H4 (cell line): ENCODE measurements around the gene IARS1. TPM values are rescaled to one million over a fixed set of nuclear protein-coding genes. Genes with fewer than 3 reads are reported as not detected.

Experiments
- DNase-seq: peaks from one replicate; pipeline ENCODE4 v3.0.0-alpha.2; 2015; ENCODE audit warnings: low spot score
- total RNA-seq: library from RNA; depleted of rRNA; stranded (reverse); fragments of >200 nt; shearing (Covaris generic); gene quantifications from 2 replicates; pipeline ENCODE4 v1.2.3, GENCODE V29; 2014

The IARS1 gene
- total RNA-seq, 1 experiment from 2014 or later, result 199 TPM

DNA sequence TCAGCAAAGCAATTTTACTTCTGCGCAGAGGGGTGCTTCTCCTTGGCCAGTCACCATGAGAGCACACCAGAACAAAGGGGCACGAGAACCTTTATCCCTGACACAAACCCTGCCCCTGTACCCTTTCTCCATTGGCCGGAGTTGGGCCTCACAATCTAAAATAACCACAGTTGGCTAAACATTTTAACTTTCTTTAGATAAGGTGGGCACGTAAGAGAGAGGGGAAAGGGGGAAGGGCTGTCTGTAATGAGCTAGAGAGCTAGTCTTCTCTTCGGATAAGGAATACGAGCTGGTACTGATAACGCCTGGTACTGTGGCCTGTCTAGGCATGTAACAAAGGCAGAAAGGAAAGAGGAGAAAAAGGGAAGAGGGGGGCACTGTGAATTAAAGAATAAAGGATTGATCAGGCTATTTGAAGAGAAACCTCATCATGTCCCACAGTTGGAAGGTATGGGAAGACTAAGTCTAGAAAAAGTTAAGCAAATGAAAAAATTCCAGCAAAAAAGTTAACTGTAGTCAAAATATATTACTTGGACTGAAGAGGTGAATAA, 1.8 kb upstream of the IARS1 start:
- no peak for DNase-seq

DNA sequence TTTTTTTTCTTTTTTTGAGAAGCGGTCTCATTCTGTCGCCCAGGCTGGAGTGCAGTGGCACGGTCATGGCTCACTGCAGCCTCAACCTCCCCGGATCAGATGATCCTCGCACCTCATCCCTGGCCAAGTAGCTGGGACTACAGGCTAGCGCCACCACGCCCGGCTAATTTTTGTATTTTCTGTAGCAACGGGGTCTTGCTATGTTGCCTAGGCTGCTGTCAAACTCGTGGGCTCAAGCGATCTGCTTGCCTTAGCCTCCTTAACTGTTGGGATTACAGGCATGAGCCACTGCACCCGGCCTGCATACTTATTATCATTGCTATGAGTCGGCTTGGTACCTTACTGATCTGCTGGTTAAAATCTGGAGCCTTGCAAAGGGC, 790 bp upstream of the IARS1 start:
- DNase-seq, result no peak

DNA sequence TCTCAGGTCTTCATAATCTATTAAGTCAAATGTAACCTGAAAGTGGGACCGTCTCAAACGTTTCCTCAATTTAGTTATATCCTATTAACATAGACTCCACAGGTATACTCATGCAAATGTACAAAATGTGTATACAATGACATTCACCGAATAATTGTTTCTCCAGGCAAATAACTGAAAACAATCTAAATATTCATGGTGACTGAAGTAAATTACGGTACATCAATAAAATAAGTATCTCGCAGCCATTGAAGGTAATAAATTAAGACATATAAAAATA, 482 bp downstream of the IARS1 start:
- no peak for DNase-seq

DNA sequence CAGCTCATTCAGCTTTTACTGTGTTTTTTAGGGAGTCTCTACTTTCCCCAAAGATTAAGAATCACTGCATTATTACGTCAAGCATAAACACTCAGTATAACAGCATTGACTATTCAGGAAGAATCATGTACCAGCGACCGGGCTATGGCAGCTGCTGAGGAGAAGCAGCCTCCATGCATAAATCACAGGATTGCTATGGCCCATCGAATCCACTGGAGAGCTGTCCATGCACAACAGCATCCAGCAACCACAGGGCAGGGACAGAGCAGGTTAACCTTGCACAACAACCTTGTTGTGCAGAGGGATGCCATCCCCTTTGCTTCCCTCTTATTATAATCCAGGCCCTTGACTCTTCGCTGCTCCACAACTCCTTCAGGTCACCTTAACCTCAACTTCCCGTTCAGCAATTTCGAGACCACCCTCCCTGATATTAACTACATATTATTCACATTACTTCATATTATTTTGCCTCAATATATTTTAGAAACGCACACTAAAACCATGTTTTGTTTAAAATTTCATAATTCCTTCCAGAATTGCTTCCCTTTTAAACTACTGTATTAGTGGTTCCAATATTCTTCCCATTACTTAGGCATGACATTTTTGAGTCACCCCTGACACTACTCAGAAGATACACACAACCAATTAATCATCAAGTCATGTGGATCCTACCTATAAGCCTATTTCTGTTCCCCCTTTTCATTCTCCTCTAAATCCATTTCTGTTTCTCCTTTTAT, 991 bp downstream of the IARS1 start:
- DNase-seq, result no peak

DNA sequence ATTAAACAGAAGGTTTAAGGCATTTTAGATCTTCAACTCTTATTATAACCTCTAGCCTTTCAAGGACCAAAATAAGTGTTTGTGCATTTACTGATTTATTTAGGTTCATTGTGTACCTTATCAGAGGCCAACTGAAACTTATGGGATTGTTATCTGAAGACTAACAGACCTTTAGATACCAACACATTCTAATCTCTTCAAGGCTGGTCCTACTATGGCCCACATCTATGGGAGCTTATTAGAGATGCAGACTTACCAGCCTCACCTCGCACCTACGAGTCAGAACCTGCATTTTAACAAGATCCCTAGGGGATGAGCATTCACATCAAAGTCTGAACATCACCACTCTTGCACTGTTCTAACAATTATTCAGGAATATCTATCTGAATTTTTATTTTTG, 1.9 kb downstream of the IARS1 start:
- DNase-seq, result no peak

DNA sequence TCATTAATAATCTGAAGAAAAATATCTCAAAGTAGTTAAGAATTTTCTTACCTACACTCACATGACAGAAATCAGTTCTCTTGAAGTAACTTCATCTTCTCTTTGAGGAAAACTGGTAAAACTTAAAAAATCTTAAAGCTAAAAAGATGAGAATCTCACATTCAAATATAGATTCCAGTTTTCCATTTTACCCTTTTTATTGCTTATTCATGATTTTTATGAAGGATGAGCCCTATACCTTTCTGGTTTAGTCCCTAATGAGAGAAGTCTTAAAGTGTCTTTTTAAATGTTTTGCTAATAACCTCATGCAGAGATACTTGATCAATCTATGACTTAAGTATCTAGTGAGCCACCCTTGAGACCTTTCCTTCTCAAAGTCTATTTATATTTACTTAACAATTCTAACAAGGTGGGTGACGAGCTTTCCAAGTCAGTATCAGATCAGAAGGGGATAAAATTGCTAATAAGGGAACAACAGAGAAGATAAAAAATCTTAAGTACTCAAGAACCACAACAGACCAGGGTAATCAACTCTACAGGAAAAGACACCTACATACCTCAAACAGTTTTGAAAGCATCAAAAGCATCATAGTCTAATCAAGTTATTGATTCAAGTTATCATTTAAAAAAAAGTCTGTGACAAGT, 2.6 kb downstream of the IARS1 start:
- no peak for DNase-seq

DNA sequence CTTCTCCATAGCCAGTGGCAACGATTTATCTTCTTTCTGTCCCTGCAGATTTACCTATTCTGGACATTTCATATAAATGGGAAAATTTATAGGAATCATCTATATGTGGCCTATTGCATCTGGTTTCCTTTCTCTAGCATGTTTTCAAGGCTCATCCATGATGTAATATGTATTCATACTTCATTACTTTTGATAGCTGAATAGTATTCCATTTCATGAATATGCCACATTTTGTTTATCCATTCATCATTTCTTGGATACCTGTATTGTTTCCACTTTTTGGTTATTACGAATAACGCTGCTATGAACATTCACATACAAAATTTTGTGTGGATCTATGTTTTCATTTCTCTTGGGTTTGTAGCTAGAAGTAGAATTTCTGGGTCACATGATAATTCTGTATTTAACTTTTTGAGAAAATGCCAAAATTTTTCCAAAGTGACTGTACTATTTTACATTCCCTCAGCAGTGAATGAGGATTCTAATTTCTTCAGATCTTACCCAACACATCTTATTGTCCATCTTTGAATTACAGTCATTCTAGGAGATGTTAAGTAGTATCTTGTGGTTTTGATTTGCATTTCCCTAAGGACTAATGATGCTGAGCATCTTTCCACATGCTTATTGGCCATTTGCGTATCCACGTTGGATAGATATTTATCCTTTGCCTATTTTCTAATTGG, 3.6 kb downstream of the IARS1 start:
- DNase-seq, result no peak

DNA sequence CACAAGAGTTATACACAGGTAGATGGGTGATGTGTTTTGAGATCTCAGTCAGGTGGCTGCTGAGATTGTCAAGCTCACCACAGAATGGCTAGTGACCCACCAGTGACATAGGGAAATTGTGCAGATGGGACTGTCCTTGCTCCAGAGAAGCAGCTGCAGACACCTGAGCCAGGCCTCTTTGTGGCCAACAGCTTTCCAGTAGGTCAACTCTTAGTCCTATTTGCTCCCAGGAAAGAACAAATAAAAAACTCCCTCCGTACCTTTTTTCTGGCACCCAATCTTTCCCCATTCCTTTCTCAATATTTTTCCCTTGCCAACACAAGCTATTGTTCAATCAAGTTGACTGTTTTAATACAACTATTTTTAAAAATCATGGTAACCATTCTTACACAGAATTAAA, 14.2 kb downstream of the IARS1 start:
- DNase-seq, result no peak

DNA sequence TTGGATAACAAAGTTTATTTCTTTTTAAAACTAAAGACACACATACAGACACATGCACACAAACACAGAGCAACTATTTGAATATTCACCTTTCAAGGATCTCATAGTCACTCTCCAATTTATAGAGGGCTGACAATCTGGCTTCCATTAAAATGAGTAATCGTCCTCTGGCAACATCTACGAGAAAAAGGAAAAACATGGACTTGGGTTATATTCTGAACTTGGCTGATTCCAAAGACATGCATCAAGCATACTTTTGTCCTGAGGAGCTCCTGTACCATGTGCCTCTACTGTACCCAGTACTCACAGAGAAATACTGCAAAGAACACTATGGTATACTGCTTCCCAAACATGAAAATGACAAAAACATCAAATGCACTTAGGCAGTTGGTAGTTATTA, 15.4 kb downstream of the IARS1 start:
- no peak for DNase-seq

DNA sequence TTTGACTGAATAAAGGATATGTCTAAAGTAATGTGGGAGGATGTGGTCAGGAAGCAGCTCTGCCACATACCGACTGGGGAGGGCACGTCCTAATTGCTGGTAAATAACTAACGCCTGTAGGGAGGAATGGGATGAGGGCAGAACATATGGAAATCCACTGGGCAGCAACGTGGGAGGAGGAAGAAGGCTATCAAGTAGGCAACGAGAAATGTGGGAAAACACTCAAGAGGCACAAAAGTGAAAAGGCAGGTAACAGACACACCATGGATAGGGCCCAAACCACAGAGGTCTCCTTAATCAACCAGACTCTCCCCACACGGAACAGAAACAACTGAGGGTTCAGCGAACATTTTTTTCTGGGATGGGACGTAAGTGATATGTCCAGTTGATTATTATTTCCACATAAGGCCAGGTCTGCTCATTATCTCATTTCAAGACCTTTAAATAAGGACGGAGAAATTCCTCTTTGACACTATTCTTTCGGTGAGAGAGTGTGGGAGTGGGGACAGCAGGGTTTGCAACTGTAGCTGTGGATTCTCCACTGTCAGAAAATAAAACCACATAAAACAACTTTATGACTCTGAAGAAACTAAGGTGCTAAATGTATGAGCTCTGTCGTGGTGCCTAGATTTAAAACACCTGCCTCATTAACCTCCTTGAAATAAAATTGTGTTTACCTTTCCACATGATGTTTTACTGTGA, 17.0 kb downstream of the IARS1 start:
- DNase-seq, result no peak

DNA sequence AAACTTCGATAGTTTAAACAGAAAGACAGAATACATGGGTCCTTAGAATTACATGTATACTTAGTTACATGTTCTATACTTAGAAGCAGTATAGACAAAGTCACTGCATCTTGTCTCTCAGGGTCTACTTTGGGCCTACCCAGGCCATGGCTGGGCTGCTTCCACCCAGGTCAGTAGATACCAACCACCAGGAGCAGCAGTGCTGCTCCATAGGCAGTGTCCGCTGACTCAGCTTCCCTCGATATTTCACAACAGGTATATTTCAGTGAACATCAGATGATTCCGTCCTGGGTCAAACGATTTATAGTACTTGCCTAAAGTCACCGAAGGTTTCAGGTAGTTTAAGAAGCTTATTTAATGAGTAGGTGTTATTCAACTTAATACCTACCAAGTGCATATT, 18.0 kb downstream of the IARS1 start:
- DNase-seq, result no peak

DNA sequence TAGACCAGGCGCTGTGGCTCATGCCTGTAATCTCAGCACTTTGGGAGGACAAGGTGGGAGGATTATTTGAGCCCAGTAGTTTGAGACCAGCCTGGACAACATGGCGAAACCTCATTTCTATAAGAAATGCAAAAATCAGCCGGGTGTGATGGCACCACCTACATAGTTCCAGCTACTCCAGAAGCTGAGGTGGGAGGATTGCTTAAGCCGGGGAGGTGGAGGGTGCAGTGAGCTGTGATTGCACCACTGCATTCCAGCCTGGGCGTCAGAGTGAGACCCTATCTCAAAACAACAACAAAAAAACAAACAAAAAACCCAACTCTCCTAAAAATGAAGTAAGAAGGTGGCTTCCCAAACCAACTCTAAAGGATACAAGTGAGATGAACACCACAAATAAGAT, 23.0 kb downstream of the IARS1 start:
- no peak for DNase-seq

DNA sequence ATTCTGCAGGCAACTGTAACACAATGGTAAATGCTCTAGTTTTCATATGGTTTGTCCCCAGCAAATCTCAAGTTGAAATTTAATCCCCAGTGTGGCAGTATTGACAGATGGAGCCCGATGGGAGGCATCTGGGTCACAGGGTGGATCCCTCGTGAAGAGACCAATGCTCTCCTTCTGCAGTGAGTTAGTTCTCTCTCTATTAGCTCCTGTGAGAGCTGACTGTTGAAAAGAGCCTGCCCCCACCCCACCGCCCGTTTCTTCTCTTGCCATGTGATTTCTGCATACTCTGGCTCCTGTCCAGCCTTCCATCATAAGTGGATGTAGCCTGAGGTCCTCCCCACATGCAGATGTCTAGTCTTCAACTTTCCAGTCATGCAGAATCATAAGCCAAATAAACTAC, 27.0 kb downstream of the IARS1 start:
- no peak for DNase-seq

DNA sequence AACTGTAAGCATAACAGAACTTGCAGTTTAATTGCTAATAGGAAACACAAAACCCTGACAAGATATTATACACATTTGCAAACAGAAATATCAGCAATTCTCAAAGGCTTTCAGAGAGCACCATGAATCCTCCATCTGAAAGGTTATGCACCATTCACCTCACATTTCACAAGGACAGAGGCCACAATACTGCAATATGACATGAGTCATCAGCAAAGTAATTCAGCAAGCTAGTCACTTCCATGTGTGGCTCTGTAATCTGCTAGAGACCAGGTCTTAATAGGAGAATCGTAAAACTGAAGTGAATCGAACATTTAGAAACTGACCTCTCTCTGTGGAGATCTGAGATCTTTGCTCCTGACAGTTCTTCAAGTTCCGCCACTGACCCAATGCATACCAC, 28.3 kb downstream of the IARS1 start:
- DNase-seq, result no peak

DNA sequence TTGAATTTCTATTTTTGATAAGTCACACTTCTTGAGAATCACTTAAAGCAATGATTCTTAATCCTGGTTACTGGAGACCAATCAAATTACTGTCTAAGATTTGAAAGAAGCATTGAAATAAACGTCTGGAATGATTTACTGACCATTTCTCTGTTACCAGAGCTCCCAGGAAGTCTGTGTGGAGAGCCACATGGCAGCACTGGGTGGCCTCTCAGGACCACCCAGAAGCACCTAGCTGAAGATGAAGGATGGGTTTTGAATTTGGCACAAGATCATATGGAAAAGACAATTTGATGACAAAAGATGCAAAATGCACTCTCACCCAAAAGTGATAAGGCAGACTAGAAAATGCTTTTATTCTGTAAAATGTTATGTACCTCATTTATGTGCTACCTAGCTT, 30.4 kb downstream of the IARS1 start:
- DNase-seq, result no peak

DNA sequence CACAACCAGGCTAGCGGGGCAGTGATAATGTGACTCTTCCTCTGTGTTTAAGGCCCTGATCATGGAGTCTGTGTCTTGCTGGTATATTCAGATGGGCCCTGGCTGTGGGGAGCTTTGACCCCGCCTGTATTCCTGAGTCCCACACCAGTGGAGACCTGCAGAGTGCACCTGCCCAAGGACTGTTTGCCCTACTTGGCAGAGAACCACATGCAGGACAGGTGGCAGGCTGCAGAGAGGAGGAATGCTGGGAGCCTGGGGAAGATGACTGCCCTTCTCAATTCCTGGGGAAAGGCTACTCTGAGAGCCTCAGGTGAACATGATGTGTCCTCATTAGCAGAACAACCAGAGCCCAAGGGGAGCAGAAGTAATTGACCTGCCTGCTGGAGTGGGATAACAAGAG, 36.2 kb downstream of the IARS1 start:
- no peak for DNase-seq

DNA sequence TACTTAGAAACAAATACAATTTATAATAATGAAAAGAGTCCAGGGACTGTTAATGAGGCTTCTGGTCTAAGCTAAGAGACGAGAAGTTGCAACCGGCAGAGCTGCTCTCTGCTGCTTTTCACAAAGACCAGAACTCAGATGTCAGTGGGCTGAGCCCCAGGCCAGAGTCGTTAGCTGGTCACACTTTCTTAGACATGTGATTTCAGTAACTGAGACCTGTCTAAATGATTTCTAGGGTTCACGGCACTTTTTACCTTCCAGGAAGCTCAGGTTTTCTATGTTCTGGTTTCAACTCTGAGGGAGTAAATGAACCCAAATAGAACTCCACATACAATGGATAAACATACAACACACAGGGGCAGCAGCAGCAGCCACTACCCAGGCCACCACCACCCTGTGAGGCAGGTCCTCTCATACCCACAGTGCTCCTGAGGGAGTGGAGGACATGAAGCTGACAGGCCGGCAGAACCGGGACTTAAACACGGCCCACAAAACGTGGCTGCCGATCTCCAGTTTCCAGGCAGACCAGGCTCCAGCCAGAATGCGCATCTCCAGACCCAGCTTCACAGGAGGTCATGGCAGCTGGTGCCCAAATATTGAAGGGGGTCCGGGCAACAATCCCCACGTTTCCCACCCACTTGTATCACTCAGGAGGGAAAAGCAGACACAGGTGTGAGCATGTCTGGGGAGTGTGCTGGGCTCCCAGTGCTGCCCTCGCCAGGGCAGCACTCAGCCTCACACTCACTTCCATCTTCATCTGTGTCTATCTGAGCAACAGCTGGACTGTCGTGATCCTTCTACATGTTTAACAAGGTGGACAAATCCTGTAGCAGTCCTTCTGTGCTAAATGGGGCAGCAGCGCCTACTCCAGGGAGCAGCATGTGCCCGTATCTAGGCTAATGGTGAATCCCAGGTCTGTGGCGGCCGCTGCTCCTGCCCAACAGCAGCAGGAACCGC, 38.8 kb downstream of the IARS1 start:
- DNase-seq, result no peak

DNA sequence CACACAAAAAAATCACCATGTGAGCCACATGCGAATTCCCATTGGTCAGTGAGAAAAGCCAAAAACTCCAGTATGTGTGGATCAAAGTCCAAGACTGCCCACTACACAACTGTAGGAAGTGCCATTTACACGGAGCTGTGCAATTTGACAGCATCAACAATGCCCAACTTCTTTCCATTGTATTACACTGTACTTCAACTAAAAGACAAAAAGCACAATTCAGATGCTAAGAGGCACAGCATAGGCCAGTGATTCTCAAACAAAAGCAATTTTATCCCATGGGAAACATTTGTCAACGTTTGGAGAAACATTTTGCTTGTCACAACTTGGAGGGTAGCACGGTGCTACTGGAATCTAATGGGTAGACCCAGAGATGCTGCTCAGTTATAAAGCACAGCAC, 39.8 kb downstream of the IARS1 start:
- no peak for DNase-seq

DNA sequence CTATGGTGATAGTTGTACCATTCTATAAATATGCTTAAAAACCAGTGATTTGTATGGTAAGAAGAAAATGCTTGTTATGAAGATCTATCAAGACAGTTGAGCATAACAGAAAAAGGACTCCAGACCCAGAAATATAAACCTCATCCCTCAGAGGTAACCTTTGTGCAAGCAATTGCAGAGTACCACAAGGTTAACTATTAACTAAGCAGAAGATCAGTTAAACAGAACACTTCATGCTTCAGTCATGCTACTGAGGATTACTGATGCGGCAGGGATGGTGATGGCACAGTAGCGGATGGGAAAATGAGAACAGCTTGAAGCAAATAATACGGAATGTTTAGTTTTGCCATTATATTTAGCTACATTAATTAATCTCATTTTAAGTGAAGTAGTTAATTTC, 45.5 kb downstream of the IARS1 start:
- no peak for DNase-seq

DNA sequence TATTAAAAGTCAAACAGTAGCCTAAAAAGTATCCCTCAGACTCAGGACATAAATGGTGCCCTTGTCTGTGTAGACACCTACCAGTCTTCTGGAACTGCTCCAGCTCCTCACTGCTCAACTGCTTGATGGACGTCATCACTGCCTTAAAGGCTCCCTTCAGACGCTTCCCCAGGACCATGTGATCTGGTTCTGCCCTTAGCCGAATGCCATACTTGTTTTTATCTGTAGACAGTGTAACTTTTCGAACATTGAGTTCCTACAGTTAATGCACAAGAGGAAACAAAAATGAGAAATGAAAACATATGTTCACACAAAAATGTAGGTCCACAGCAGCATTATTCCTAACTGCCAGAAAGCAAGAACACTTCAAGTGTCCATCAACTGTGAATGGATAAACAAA, 46.2 kb downstream of the IARS1 start:
- no peak for DNase-seq

DNA sequence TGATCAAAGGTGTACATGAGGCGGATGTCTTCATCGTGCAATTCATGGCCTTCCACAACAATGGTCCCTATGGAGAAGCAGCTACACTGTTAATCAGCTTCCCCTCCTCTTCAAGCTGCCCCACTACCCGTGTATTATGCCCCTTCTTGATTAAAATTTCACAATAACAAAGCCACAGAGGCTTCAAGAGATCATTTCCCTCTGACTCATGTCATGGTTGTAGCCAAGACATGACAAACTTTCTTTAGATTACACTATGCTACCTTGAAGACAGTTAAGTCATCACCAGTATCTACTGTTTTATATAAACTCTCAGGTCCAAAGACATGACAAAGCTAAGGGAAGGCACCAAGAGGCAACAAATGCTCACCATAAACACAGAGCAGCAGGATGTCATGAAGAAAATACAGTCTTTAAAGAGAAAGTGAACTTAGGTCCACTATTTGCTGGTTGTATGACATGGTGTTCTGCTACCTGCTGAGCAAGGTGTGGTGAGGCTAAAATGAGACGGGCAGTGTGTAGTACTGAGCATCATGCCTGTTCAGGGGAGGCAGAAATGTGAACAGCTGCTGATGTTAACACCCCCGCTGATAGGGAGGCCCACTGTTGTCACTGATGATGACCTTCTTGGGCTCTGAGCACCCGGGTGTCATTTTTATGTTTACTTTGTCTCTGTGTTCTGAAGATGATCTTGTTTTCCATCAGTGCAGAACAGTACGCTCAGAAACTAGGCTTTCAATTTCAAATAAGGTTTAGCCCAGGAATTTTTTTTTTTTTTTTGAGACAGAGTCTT, 48.3 kb downstream of the IARS1 start:
- DNase-seq, result peak; percentile 14
